ENCODE results near the gene EFCAB5. TPM values are rescaled to one million over a fixed set of nuclear protein-coding genes. Genes with fewer than 3 reads are reported as not detected.

The EFCAB5 gene
- total RNA-seq, 1 experiment from 2014 or later, result 0.07 TPM

GRCh38 chr17:29973005-29973404 lies 31.6 kb downstream of the EFCAB5 start:
- Histone ChIP-seq H3K27me3 (ENCODE audit: low read length) (no peaks in the 10 kb centered on the region), H2AFZ (ENCODE audit: low read length) (no peak overlapping the region), H3K9me3 (ENCODE audit: low read length) (no peaks in the 10 kb centered on the region), H3K4me1 (ENCODE audit: insufficient read depth, low read length) (no peaks in the 10 kb centered on the region), H3K4me2 (ENCODE audit: low read length) (no peak overlapping the region), H3K27ac (ENCODE audit: low read length) (no peak overlapping the region), H3K4me3 (ENCODE audit: low read length) (no peak overlapping the region), H3K9ac (ENCODE audit: low read length) (no peak overlapping the region), H3K36me3 (ENCODE audit: low read depth, low read length) (no peaks in the 10 kb centered on the region), H3F3A (ENCODE audit: low read length, unreplicated experiment) (no peaks in the 10 kb centered on the region), H3K9me2 (replicated peaks; ENCODE audit: low read length) (no peaks in the 10 kb centered on the region), H4K20me1 (ENCODE audit: low read length) (no peaks in the 10 kb centered on the region), H3K79me2 (ENCODE audit: low read length) (no peaks in the 10 kb centered on the region)
- intact Hi-C loops (cut with micrococcal nuclease), result no loop called here
- ChIA-PET CTCF (no interaction called here), POLR2A (ENCODE audit: unreplicated experiment) (no interaction called here)
- no TSS peak for BruUV-seq (replicated peaks)
- no peak for DNase-seq
- TF ChIP-seq CTCF (conservative IDR thresholded peaks at IDR 0.05; ENCODE audit: low read depth, low read length) (no peak), EZH2phosphoT487 (IDR thresholded peaks at IDR 0.05; ENCODE audit: borderline replicate concordance, low read length) (no peak), EZH2 (IDR thresholded peaks at IDR 0.05; ENCODE audit: low read length, unreplicated experiment) (no peak)
- no peak for ATAC-seq

- BruUV-seq (replicated peaks), result no TSS peak
- intact Hi-C loops (cut with micrococcal nuclease), result no loop called here
- Histone ChIP-seq H3F3A (ENCODE audit: low read length, unreplicated experiment) (no peaks in the 10 kb centered on the region), H3K4me3 (ENCODE audit: low read length) (no peak overlapping the region), H3K9me2 (replicated peaks; ENCODE audit: low read length) (no peaks in the 10 kb centered on the region), H3K36me3 (ENCODE audit: low read depth, low read length) (no peaks in the 10 kb centered on the region), H3K4me1 (ENCODE audit: insufficient read depth, low read length) (no peaks in the 10 kb centered on the region), H4K20me1 (ENCODE audit: low read length) (no peaks in the 10 kb centered on the region), H3K27me3 (ENCODE audit: low read length) (no peaks in the 10 kb centered on the region), H3K79me2 (ENCODE audit: low read length) (no peaks in the 10 kb centered on the region), H3K4me2 (ENCODE audit: low read length) (no peak overlapping the region), H3K9ac (ENCODE audit: low read length) (no peak overlapping the region), H2AFZ (ENCODE audit: low read length) (no peak overlapping the region), H3K9me3 (ENCODE audit: low read length) (no peaks in the 10 kb centered on the region), H3K27ac (ENCODE audit: low read length) (no peak overlapping the region)
- TF ChIP-seq EZH2phosphoT487 (IDR thresholded peaks at IDR 0.05; ENCODE audit: borderline replicate concordance, low read length), result no peak
- TF ChIP-seq CTCF (conservative IDR thresholded peaks at IDR 0.05; ENCODE audit: low read depth, low read length), result no peak
- DNase-seq, result no peak
- ChIA-PET POLR2A (ENCODE audit: unreplicated experiment) (no interaction called here), CTCF (no interaction called here)
- no peak for ATAC-seq
These were observed 36.4 kb downstream of the EFCAB5 start for GRCh38 chr17:29977836-29978235.

- TF ChIP-seq CTCF (conservative IDR thresholded peaks at IDR 0.05; ENCODE audit: low read depth, low read length), result no peak
- TF ChIP-seq EZH2 (IDR thresholded peaks at IDR 0.05; ENCODE audit: low read length, unreplicated experiment), result no peak
- TF ChIP-seq EZH2phosphoT487 (IDR thresholded peaks at IDR 0.05; ENCODE audit: borderline replicate concordance, low read length), result no peak
- no TSS peak for BruUV-seq (replicated peaks)
- Histone ChIP-seq H3K4me3 (ENCODE audit: low read length) (no peak overlapping the region), H3K4me1 (ENCODE audit: insufficient read depth, low read length) (no peaks in the 10 kb centered on the region), H3K9me3 (ENCODE audit: low read length) (no peaks in the 10 kb centered on the region), H3K27me3 (ENCODE audit: low read length) (no peaks in the 10 kb centered on the region), H3K4me2 (ENCODE audit: low read length) (no peak overlapping the region), H3F3A (ENCODE audit: low read length, unreplicated experiment) (no peaks in the 10 kb centered on the region), H3K9ac (ENCODE audit: low read length) (no peak overlapping the region), H3K27ac (ENCODE audit: low read length) (no peak overlapping the region), H3K9me2 (replicated peaks; ENCODE audit: low read length) (no peaks in the 10 kb centered on the region), H2AFZ (ENCODE audit: low read length) (no peak overlapping the region), H4K20me1 (ENCODE audit: low read length) (no peaks in the 10 kb centered on the region), H3K79me2 (ENCODE audit: low read length) (no peaks in the 10 kb centered on the region), H3K36me3 (ENCODE audit: low read depth, low read length) (no peaks in the 10 kb centered on the region)
- DNase-seq (no peak), ATAC-seq (no peak)
- intact Hi-C loops (cut with micrococcal nuclease), result no loop called here
- ChIA-PET CTCF (no interaction called here), POLR2A (ENCODE audit: unreplicated experiment) (no interaction called here)
These were observed 38.8 kb downstream of the EFCAB5 start for GRCh38 chr17:29980261-29980660.
